A673 (cell line): ENCODE measurements around the gene TP53BP2. TPM values are rescaled to one million over a fixed set of nuclear protein-coding genes. Genes with fewer than 3 reads are reported as not detected.

Experiments
- BruUV-seq: library from RNA; stranded (reverse); fragments of 400-500 nt; replicated peaks from 2 replicates; lab custom pipeline; 2021; lab: Mats Ljungman, UMichigan
- CTCF ChIA-PET: fragments of 300-600 bp; sonication (Branson Sonifier 250); formaldehyde crosslinking; loops from one replicate; lab custom pipeline; 2022; ENCODE audit warnings: antibody characterized with exemption; lab: Charles Lee
- POLR2A ChIA-PET: fragments of 300-600 bp; sonication (Branson Sonifier 250); formaldehyde crosslinking; loops from one replicate; lab custom pipeline; 2022; ENCODE audit warnings: antibody characterized with exemption; ENCODE audit not compliant: low non-redundant PET; lab: Charles Lee
- DNase-seq: peaks from one replicate; pipeline ENCODE4 v3.0.0-alpha.2; 2015; ENCODE audit warnings: low spot score
- H3K27ac ChIP-seq: fragments of 200-600 bp; sonication (generic); 2 replicates; pipeline ENCODE4 v1.5.1; 2016; ENCODE audit warnings: mixed run types, low read depth, mild to moderate bottlenecking, mixed read lengths, antibody characterized with exemption, low read length; ENCODE audit not compliant: poor library complexity, severe bottlenecking
- H3K27me3 ChIP-seq: fragments of 200-600 bp; sonication (generic); replicated peaks from 2 replicates; pipeline ENCODE4 v1.6.1; 2017; ENCODE audit warnings: mixed run types, low read depth, mild to moderate bottlenecking, mixed read lengths, antibody characterized with exemption, low read length; ENCODE audit not compliant: insufficient read depth, poor library complexity
- H3K36me3 ChIP-seq: fragments of 200-600 bp; sonication (generic); 2 replicates; pipeline ENCODE4 v1.6.1; 2016; ENCODE audit warnings: mixed run types, mild to moderate bottlenecking, mixed read lengths, antibody characterized with exemption, low read length; ENCODE audit not compliant: insufficient read depth, poor library complexity, severe bottlenecking
- H3K4me1 ChIP-seq: fragments of 200-600 bp; sonication (generic); 2 replicates; pipeline ENCODE4 v1.6.1; 2017; ENCODE audit warnings: mixed run types, mild to moderate bottlenecking, mixed read lengths, antibody characterized with exemption, low read length; ENCODE audit not compliant: insufficient read depth, poor library complexity, severe bottlenecking
- H3K4me3 ChIP-seq: fragments of 200-600 bp; sonication (generic); 2 replicates; pipeline ENCODE4 v1.5.1; 2016; ENCODE audit warnings: low read depth, mixed run types, mild to moderate bottlenecking, mixed read lengths, low read length; ENCODE audit not compliant: poor library complexity, severe bottlenecking
- H3K9me3 ChIP-seq: fragments of 200-600 bp; sonication (generic); 2 replicates; pipeline ENCODE4 v1.6.1; 2016; ENCODE audit warnings: mixed run types, low read depth, mild to moderate bottlenecking, mixed read lengths, antibody characterized with exemption, low read length; ENCODE audit not compliant: poor library complexity, severe bottlenecking
- EZH2 ChIP-seq: fragments of 200-600 bp; sonication (generic); IDR thresholded peaks from 2 replicates; pipeline ENCODE4 v1.6.1; 2017; ENCODE audit warnings: borderline replicate concordance, low read depth, mild to moderate bottlenecking, mixed read lengths, antibody characterized with exemption, low read length; ENCODE audit not compliant: poor library complexity, severe bottlenecking
- intact Hi-C: fragments of 100-400 bp; cut with micrococcal nuclease; formaldehyde crosslinking; loops from one replicate; pipeline ENCODE4 v1.10.0; 2022; ENCODE audit not compliant: unreplicated experiment
- total RNA-seq: library from RNA; stranded (reverse); gene quantifications from 2 replicates; pipeline ENCODE4 v1.2.3, GENCODE V29; 2021
- TF ChIP-seq, protein P1 (sequence below): fragments of 300-800, 200-600 bp; sonication (generic); conservative IDR thresholded peaks from 2 replicates; pipeline ENCODE4 v1.5.1; 2017; ENCODE audit warnings: low read depth, mild to moderate bottlenecking, antibody characterized with exemption, low read length, moderate library complexity, mixed read lengths

Gene TP53BP2
- total RNA-seq, 1 experiment from 2014 or later, result 93.3 TPM

DNA sequence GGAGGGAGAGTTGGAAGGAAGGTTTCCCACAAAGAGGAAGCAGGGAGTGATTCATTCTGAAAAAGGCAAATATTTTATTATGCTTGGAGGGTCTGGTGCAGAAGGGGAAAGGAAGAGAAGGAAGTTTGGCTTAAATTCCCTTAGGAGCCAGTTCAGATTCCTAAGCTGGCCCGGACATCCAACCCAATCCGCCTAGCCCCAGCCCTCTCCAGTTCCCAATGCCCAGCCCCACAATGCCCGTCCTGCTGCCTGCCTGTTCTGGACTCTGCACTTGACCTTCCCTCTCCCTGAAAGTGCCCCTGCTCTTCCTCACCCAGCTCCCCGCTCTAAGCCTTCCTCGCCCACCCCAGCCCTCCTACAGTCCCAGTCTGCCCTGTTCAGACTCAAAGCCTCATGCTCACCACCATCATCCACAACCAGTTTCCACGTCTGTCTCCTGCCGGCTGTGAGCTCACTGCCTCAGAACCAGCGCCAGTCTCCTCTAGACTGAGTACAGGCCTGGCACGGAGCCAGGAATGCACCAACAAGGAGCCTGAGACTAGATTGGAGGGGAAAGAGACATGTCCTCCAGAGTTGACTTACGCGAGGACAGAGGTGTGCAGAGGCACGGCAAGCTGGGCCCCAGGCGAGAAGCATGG is 114.5 kb downstream of the TP53BP2 start:
- intact Hi-C loops, result no loop called here
- H3K27me3 ChIP-seq, result no peaks in the 10 kb centered on the region
- peak; percentile 78 for DNase-seq
- H3K9me3 ChIP-seq, result no peaks in the 10 kb centered on the region
- CTCF ChIA-PET, result no interaction called here
- POLR2A ChIA-PET, result no interaction called here
- TF ChIP-seq, protein P1, sequence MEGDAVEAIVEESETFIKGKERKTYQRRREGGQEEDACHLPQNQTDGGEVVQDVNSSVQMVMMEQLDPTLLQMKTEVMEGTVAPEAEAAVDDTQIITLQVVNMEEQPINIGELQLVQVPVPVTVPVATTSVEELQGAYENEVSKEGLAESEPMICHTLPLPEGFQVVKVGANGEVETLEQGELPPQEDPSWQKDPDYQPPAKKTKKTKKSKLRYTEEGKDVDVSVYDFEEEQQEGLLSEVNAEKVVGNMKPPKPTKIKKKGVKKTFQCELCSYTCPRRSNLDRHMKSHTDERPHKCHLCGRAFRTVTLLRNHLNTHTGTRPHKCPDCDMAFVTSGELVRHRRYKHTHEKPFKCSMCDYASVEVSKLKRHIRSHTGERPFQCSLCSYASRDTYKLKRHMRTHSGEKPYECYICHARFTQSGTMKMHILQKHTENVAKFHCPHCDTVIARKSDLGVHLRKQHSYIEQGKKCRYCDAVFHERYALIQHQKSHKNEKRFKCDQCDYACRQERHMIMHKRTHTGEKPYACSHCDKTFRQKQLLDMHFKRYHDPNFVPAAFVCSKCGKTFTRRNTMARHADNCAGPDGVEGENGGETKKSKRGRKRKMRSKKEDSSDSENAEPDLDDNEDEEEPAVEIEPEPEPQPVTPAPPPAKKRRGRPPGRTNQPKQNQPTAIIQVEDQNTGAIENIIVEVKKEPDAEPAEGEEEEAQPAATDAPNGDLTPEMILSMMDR, result no peak
- no peak for TF ChIP-seq EZH2
- peaks cover 5% of the 10 kb centered on the region for H3K36me3 ChIP-seq
- no TSS peak for BruUV-seq
- no peak overlapping the region for H3K4me3 ChIP-seq
- peak overlapping the region; percentile 48 for H3K27ac ChIP-seq
- H3K4me1 ChIP-seq, result peaks cover 46% of the 10 kb centered on the region

DNA sequence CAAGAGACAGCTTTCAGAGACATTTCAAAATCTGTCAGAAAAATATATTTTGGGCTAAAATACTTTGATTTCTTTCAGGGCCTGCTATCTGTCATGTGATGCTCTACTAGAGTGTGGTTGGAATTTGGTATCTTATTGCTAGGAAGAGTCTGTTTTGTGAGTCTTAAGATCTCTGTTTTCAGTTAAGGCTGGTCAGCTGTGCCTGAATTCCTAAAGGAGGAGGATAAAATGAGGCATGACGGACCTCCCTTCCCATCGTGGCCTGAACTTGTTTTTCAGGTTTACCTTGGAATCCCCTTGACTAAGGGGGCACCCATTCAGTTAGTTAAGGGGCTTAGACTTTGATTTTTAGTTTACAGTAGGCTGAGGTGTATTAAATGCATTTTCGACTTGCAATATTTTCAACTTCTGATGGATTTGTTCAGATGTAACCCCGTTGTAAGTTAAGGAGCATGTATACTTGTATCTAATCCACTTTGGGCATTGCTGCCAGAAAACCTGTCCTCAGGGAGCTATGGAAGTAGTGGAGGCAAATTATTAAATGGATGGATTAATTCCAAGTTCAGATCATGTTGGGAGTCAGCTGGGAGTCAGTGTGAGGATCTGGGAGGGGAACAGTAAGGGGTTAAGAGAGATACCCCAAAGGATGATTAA is 115.1 kb downstream of the TP53BP2 start:
- ChIA-PET CTCF (no interaction called here), POLR2A (no interaction called here)
- no peak for DNase-seq
- intact Hi-C loops, result no loop called here
- peaks cover 53% of the 10 kb centered on the region for H3K4me1 ChIP-seq
- BruUV-seq, result no TSS peak
- no peaks in the 10 kb centered on the region for H3K27me3 ChIP-seq
- no peaks in the 10 kb centered on the region for H3K9me3 ChIP-seq
- no peak for TF ChIP-seq EZH2
- TF ChIP-seq, protein P1, result no peak
- H3K4me3 ChIP-seq, result no peak overlapping the region
- peak overlapping the region; percentile 48 for H3K27ac ChIP-seq
- H3K36me3 ChIP-seq, result peaks cover 5% of the 10 kb centered on the region

DNA sequence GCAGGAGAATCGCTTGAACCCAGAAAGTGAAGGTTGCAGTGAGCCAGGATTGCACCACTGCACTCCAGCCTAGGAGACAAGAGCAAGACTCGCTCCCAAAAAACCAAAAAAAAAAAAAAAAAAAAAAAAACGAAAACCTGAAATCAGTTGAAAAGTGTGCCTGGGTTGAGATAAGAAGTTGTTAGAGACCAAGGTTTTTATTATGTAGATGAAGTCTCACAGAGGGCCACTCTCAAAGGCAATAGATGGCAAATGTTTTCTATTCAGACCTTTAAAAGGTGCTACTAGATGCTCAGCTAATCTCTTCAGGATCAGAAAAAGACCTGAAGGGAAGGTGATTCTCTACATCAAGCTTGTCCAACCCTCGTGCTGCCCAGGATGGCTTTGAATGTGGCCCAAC is 115.8 kb downstream of the TP53BP2 start:
- no peak for DNase-seq
- TF ChIP-seq EZH2, result no peak
- TF ChIP-seq, protein P1, result no peak
- Histone ChIP-seq H3K9me3 (no peaks in the 10 kb centered on the region), H3K27ac (no peak overlapping the region), H3K27me3 (no peaks in the 10 kb centered on the region), H3K4me3 (no peak overlapping the region), H3K36me3 (peaks cover 5% of the 10 kb centered on the region), H3K4me1 (peaks cover 53% of the 10 kb centered on the region)
- intact Hi-C loops, result no loop called here
- no TSS peak for BruUV-seq
- ChIA-PET CTCF (no interaction called here), POLR2A (no interaction called here)

Other genes starting within 250 kb of the TP53BP2 start
- gene CAPN8, start 180.2 kb downstream of the TP53BP2 start, total RNA-seq, result not detected in 2 replicates
- gene CAPN2, start 133.4 kb downstream of the TP53BP2 start, total RNA-seq, result 131 and 137 TPM in 2 replicates